ENCODE results near the gene WNT1. TPM values are rescaled to one million over a fixed set of nuclear protein-coding genes. Genes with fewer than 3 reads are reported as not detected.

Gene WNT1
- not detected in 2 replicates for total RNA-seq

GRCh38 chr12:48978291-48978740 is at the start of gene WNT1:
Gene WNT1 (plus strand): TSS chr12:48978322. CDS start chr12:48978651, 329 bp downstream.

GRCh38 chr12:48957141-48958048 is 20.7 kb upstream of the WNT1 start, which contains the start of gene ARF3:
Gene ARF3 (minus strand): TSS chr12:48957487. CDS start chr12:48941095, 16,392 bp downstream.

GRCh38 chr12:48999371-49000131 is 21.4 kb downstream of the WNT1 start, which contains the start of gene DDN:
Gene DDN (minus strand): TSS chr12:48999375. CDS start chr12:48999287, 88 bp downstream.

GRCh38 chr12:49018261-49019119 is 40.4 kb downstream of the WNT1 start, which contains the start of gene PRKAG1:
Gene PRKAG1 (minus strand): TSS chr12:49018776. CDS start chr12:49018740, 36 bp downstream.

Other genes starting within 250 kb of the WNT1 start
- gene ADCY6, start 189.2 kb upstream of the WNT1 start, total RNA-seq = 17.3 and 18.2 TPM in 2 replicates
- gene CACNB3, start 159.8 kb upstream of the WNT1 start, total RNA-seq = 14.7 and 22.0 TPM in 2 replicates
- gene DDX23, start 126.2 kb upstream of the WNT1 start, total RNA-seq = 64.0 and 65.6 TPM in 2 replicates
- gene RND1, start 112.5 kb upstream of the WNT1 start, total RNA-seq = 0.46 and 0.92 TPM in 2 replicates
- gene FKBP11, start 52.8 kb upstream of the WNT1 start, total RNA-seq = 11.4 and 12.8 TPM in 2 replicates
- 79.6 and 95.4 TPM in 2 replicates for gene ARF3, start 20.8 kb upstream of the WNT1 start, total RNA-seq
- 0.21 and 0.84 TPM in 2 replicates for gene WNT10B, start 6.6 kb upstream of the WNT1 start, total RNA-seq
- 0.28 and 0.78 TPM in 2 replicates for gene DDN, start 21.1 kb downstream of the WNT1 start, total RNA-seq
- 71.0 and 72.2 TPM in 2 replicates for gene PRKAG1, start 40.5 kb downstream of the WNT1 start, total RNA-seq
- gene KMT2D, start 82.5 kb downstream of the WNT1 start, total RNA-seq = 13.6 and 21.0 TPM in 2 replicates
- gene RHEBL1, start 91.7 kb downstream of the WNT1 start, total RNA-seq = 0.09 and 0.14 TPM in 2 replicates
- under 0.01 TPM in 1 of 2 replicates, not detected in the other for gene DHH, start 116.5 kb downstream of the WNT1 start, total RNA-seq
- 13.4 and 20.5 TPM in 2 replicates for gene LMBR1L, start 132.5 kb downstream of the WNT1 start, total RNA-seq
- 1,869 and 2,269 TPM in 2 replicates for gene TUBA1B, start 153.1 kb downstream of the WNT1 start, total RNA-seq
- gene TUBA1A, start 210.8 kb downstream of the WNT1 start, total RNA-seq = 66.9 and 96.8 TPM in 2 replicates